Common myeloid progenitor, CD34-positive (primary cell): ENCODE measurements around the gene CHI3L2.
A peak's percentile ranks its signal among the peaks of the same experiment; 100 is the strongest.

Source experiments
- CTCF ChIA-PET: fragments of 350-600 bp; sonication (Branson Sonifier 250); formaldehyde crosslinking; loops from one replicate; lab custom pipeline; 2021; ENCODE audit warnings: antibody characterized with exemption; lab: Charles Lee
- POLR2A ChIA-PET: fragments of 350-600 bp; sonication (Branson Sonifier 250); formaldehyde crosslinking; loops from one replicate; lab custom pipeline; 2021; ENCODE audit warnings: antibody characterized with exemption; lab: Charles Lee
- DNase-seq, 3 donors: peaks; one replicate each; pipeline versions ENCODE4 v3.0.0 to v3.0.0-alpha.2; 2013
- H3K27ac ChIP-seq, 2 experiments: 1 replicate in 1 of 2; 2 replicates in 1 of 2; pipeline ENCODE4 v1.7.0; 2013; ENCODE audit warnings: inconsistent platforms in 2 of 2, low read length in 2 of 2, mild to moderate bottlenecking in 2 of 2, low read depth in 1 of 2, moderate library complexity in 1 of 2; ENCODE audit not compliant: severe bottlenecking in 2 of 2, insufficient read depth in 1 of 2, poor library complexity in 1 of 2
- H3K27me3 ChIP-seq, 5 experiments: replicated peaks in 2 of 5; 1 replicate in 3 of 5; 2 replicates in 2 of 5; pipeline versions ENCODE4 v1.6.1 to v1.7.0; 2013; ENCODE audit warnings: low read length in 4 of 5, mild to moderate bottlenecking in 2 of 5, moderate library complexity in 2 of 5, inconsistent platforms in 1 of 5; ENCODE audit not compliant: insufficient read depth in 5 of 5, control insufficient read depth in 4 of 5
- H3K36me3 ChIP-seq, 4 experiments: 1 replicate in 2 of 4; 2 replicates in 2 of 4; pipeline versions ENCODE4 v1.6.1 to v1.7.0; 2013; ENCODE audit warnings: low read length in 3 of 4, control low read depth in 1 of 4, mild to moderate bottlenecking in 1 of 4; ENCODE audit not compliant: control insufficient read depth in 4 of 4, insufficient read depth in 4 of 4
- H3K4me1 ChIP-seq, 4 experiments: 1 replicate in 3 of 4; 2 replicates in 1 of 4; pipeline versions ENCODE4 v1.6.1 to v1.7.1; 2013; ENCODE audit warnings: low read length in 3 of 4, mild to moderate bottlenecking in 3 of 4, control low read depth in 1 of 4, inconsistent platforms in 1 of 4, moderate library complexity in 1 of 4; ENCODE audit not compliant: control insufficient read depth in 4 of 4, insufficient read depth in 4 of 4; ENCODE audit errors: control extremely low read depth in 1 of 4
- H3K4me3 ChIP-seq, 7 experiments: 1 replicate in 4 of 7; 2 replicates in 3 of 7; pipeline versions ENCODE4 v1.5.1 to v1.7.0; 2013; ENCODE audit warnings: mild to moderate bottlenecking in 7 of 7, low read length in 6 of 7, moderate library complexity in 6 of 7, inconsistent platforms in 2 of 7, low read depth in 2 of 7, control low read depth in 1 of 7; ENCODE audit not compliant: insufficient read depth in 4 of 7, control insufficient read depth in 1 of 7; ENCODE audit errors: extremely low read depth in 1 of 7
- H3K9me3 ChIP-seq, 5 experiments: 1 replicate in 4 of 5; 2 replicates in 1 of 5; pipeline versions ENCODE4 v1.6.1 to v1.7.1; 2013; ENCODE audit warnings: low read length in 4 of 5, mild to moderate bottlenecking in 2 of 5, inconsistent platforms in 1 of 5, low read depth in 1 of 5, moderate library complexity in 1 of 5; ENCODE audit not compliant: control insufficient read depth in 4 of 5, insufficient read depth in 2 of 5; ENCODE audit errors: control extremely low read depth in 1 of 5
- WGBS: methylation state at CpG from one replicate; pipeline ENCODE4 v1.1.5; 2013; ENCODE audit not compliant: insufficient coverage; 5-methylcytosine and 5-hydroxymethylcytosine counted together

Gene CHI3L2

DNA sequence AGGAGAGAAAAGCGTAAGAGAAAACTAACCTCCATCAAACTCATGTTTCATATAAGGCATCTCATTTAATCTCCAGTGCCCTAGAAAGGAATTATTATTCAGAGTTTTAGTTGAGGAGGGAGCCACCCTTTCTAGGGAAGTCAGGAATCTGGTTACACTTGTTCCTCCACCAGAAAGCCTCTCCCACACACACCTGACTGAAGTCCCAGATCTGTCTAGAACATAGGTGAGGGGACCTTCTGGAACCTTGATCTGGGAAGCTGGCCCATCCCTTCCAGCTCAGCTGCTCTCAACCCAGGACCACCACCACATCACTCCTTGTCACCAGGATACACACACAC lies 25.2 kb upstream of the CHI3L2 start:
- Histone ChIP-seq H3K4me1 (peaks cover 27 to 96% (median 61%) of the 10 kb centered on the region in 4 experiments), H3K27me3 (no peaks in the 10 kb centered on the region), H3K36me3 (peaks cover 0 to 9% (median 5%) of the 10 kb centered on the region in 4 experiments), H3K27ac (no peak overlapping the region), H3K9me3 (no peaks in the 10 kb centered on the region), H3K4me3 (no peak overlapping the region)
- no CpG with 5 or more reads among the region's 1 CpG for WGBS
- DNase-seq, result no peak
- POLR2A ChIA-PET, result interaction anchor here (0.7 kb wide), 1 partner anchor 285 kb away, joined by 3 read pairs; no protein-coding TSS in a partner anchor
- CTCF ChIA-PET, result interaction anchor here (0.6 to 10.2 kb wide), 5 partner anchors 16 to 204 kb away, joined by 3 to 123 read pairs (median 3); no protein-coding TSS in a partner anchor

DNA sequence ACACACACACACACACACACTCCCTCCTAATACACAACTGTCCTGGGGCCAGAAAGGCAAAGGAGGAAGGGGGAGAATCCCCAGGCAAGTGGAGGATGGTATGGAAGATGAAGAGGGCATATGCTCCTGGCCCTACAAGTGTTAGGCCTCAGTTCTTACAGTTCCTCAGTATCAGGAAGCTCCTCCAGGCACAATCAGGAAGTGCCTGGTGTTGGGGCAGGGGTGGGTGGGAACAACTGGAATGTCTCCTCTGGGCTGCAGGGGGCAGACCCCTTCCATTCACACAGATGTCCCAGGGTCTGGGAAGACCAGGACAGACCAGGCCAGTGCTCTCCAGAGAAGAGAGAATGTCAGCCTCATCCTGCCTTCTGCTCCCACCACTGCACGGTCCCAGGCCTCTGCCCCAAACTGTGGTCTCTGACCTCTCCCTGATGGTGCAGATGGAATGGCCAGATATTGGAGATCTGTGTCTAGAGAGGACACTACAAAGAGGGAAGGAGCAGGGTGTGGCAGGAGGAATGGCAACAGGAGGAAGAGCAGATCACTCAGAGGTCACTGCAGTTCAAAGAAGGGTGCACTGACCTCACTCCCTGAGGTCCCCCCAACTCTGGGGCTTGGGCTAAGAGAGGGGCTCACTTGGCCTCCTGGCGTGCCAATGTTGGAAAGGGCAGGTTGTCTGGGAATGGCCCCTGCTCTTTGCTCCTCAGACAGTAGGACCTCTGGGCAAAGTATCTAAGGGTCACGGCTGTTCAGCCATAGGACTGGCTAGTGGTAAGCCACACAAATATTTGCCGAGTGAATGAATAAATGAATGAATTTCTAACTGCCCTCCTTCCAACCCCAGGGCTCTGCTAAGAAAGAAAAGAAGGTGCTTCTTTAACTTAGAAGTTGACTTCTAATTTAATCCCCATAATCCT lies 24.5 kb upstream of the CHI3L2 start:
- POLR2A ChIA-PET, result interaction anchor here (0.6 to 1.7 kb wide), 3 partner anchors 13 to 284 kb away, joined by 3 to 5 read pairs (median 3); no protein-coding TSS in a partner anchor
- H3K27me3 ChIP-seq, result no peaks in the 10 kb centered on the region
- peaks cover 27 to 90% (median 61%) of the 10 kb centered on the region in 4 experiments for H3K4me1 ChIP-seq
- no peaks in the 10 kb centered on the region for H3K9me3 ChIP-seq
- no peak for DNase-seq
- peak overlapping the region in 5 of 7 experiments; percentile 36 to 79 (median 60) for H3K4me3 ChIP-seq
- CTCF ChIA-PET, result interaction anchor here (0.6 to 10.2 kb wide), 5 partner anchors 11 to 203 kb away, joined by 3 to 123 read pairs (median 3); no protein-coding TSS in a partner anchor
- H3K27ac ChIP-seq, result peak overlapping the region in 1 of 2 experiments; percentile 52
- H3K36me3 ChIP-seq, result peaks cover 0 to 5% (median 3%) of the 10 kb centered on the region in 4 experiments
- WGBS, result 34% methylated on average over 3 of the region's 4 CpGs

DNA sequence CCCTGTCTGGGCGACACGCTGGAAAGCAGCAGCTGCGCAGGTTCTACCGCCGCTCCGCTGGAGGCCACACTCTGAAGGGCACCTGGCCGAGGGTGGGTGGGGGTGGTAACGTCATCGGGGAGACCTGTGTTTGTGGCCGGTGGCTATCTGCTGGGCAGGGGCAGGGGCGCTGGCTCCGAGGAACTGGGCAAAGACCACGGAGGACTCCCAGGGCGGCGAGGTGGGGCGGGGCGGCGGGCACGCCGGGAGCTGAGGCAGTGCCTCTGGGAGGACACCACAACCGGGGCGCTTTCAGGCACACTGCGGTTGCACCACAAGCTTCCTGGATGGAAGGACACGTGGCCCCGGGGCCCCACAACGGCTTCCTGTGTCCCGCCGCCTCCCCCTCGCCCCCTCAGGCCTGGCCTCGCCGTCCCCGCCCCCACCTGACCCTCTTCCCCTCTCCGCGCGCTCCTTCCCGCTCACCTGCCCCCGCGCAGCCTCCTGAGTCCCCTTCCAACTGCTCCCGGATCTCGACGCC lies 23.8 kb upstream of the CHI3L2 start:
- H3K27me3 ChIP-seq, result no peaks in the 10 kb centered on the region
- H3K4me1 ChIP-seq, result peaks cover 27 to 85% (median 61%) of the 10 kb centered on the region in 4 experiments
- peaks cover 0 to under 1% (median under 1%) of the 10 kb centered on the region in 4 experiments for H3K36me3 ChIP-seq
- DNase-seq, result peak; percentile 77 to 93 (median 89)
- WGBS, result 0% methylated on average over 35 of the region's 41 CpGs
- CTCF ChIA-PET, result interaction anchor here (1.0 to 10.2 kb wide), 4 partner anchors 10 to 16 kb away, joined by 3 to 123 read pairs (median 3); no protein-coding TSS in a partner anchor
- peak overlapping the region; percentile 46 to 79 (median 52) for H3K4me3 ChIP-seq
- POLR2A ChIA-PET, result interaction anchor here (0.5 to 1.7 kb wide), 2 partner anchors 11 to 13 kb away, joined by 3 to 5 read pairs; no protein-coding TSS in a partner anchor
- H3K9me3 ChIP-seq, result no peaks in the 10 kb centered on the region
- H3K27ac ChIP-seq, result peak overlapping the region in 1 of 2 experiments; percentile 67

DNA sequence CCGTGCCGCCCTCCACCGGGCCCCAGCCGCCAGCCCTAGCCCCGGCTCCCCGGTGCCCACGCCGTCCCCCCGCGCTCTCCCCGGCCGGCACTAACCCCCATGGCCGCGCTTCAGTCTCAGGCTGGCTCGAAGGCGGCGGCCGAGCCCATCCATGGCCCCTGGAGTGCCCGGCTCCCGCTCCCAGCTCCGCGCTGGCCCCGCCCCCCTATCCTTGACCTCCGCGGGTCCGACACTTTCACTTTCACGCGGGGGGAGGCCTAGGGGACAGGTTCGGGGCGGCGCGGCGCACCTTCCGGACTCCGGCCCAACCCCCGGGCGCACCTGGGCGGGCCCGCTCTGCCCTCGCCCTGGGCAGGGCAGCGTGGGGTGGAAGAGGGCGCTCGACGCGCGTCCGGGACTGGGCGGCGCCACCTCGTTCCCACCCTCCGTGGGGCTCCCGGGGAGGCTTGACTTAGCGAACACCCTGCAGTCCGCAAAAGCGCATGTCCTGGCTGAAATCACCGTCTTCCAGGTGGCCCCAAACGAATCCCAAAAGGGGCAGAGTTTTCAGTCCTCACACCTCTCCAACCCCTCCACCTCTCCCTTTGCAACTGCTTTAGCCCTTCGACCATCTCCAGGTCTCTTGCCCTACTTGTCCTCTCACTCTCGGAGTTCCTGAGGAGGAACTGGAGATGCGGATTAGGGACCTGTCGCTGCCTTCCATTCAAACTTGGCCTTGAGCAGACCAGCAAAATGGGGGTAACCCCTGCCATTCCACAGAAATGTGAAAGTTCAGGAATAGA lies 23.1 kb upstream of the CHI3L2 start:
- ChIA-PET CTCF (interaction anchor here (1.0 to 10.2 kb wide), 4 partner anchors 10 to 16 kb away, joined by 3 to 123 read pairs (median 3); no protein-coding TSS in a partner anchor), POLR2A (interaction anchor here (0.5 to 1.7 kb wide), 2 partner anchors 11 to 12 kb away, joined by 3 to 5 read pairs; no protein-coding TSS in a partner anchor)
- peak in 2 of 3 donors; percentile 54 to 66 for DNase-seq
- Histone ChIP-seq H3K9me3 (no peaks in the 10 kb centered on the region), H3K4me1 (peaks cover 27 to 79% (median 57%) of the 10 kb centered on the region in 4 experiments), H3K4me3 (peak overlapping the region; percentile 46 to 79 (median 52)), H3K27ac (peak overlapping the region in 1 of 2 experiments; percentile 67), H3K36me3 (no peaks in the 10 kb centered on the region), H3K27me3 (no peaks in the 10 kb centered on the region)
- WGBS, result under 1% methylated on average over 57 of the region's 61 CpGs

DNA sequence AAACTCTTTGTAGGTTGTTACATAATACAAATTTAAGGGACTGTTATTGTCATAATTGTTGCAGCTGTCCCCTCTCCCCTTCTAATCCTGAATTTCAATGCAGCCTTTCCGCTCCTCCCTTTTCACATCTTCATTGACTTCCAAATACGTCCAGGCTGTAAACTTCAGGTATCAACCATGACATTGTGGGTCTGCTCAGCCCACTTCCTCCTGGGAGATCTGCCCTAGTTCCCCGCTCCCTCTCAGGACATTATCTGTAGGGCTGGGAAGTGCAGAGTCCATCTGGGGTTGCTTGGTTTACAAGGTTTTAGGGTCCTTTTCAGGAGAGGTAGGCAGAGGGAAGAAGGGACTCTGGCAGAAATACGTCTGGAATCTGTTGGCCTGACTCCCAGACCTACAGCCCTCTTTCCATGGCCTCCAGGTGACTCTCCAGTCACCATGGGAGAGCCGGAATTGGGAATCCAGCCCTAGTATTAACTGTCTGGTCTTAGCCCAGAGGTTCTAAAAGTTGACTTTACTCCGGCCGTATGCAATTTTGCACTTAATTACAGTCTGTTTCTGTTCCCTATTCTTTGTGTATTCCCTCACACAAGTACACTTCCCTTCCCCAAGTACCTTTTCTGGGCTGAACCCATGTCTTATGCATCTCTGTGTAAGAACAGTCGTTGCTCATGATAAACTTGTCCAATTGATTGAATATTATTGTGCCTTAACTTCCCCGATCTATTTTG lies 22.4 kb upstream of the CHI3L2 start:
- POLR2A ChIA-PET, result interaction anchor here (1.7 kb wide), 1 partner anchor 11 kb away, joined by 5 read pairs; no protein-coding TSS in a partner anchor
- Histone ChIP-seq H3K27me3 (no peaks in the 10 kb centered on the region), H3K4me3 (peak overlapping the region in 5 of 7 experiments; percentile 49 to 79 (median 61)), H3K9me3 (no peaks in the 10 kb centered on the region), H3K27ac (no peak overlapping the region), H3K4me1 (peaks cover 27 to 71% (median 50%) of the 10 kb centered on the region in 4 experiments), H3K36me3 (no peaks in the 10 kb centered on the region)
- WGBS, result 49% methylated on average over 5 of the region's 9 CpGs
- DNase-seq, result peak in 1 of 3 donors; percentile 33
- CTCF ChIA-PET, result interaction anchor here (10.2 kb wide), 1 partner anchor 14 kb away, joined by 123 read pairs; no protein-coding TSS in a partner anchor

DNA sequence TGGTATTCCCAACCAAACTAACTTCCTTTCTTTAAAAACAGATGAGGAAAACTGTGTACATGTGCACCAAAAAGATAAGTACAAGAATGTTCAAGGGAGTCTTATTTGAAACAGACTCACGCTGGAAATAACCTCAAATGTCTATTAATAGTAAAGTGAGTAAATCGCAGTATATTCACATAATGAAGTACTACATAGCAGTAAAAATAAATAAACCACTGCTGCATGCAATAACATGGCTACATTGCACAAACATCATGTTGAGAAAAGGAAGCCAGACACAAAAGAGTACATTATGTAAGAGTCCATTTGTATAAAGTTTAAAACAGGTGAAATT lies 21.8 kb upstream of the CHI3L2 start:
- DNase-seq, result peak in 2 of 3 donors; percentile 46 to 62
- no peak overlapping the region for H3K27ac ChIP-seq
- ChIA-PET CTCF (interaction anchor here (0.6 to 1.7 kb wide), 3 partner anchors 8 to 16 kb away, joined by 3 to 5 read pairs (median 4); no protein-coding TSS in a partner anchor), POLR2A (no interaction called here)
- H3K27me3 ChIP-seq, result no peaks in the 10 kb centered on the region
- peaks cover 27 to 66% (median 45%) of the 10 kb centered on the region in 4 experiments for H3K4me1 ChIP-seq
- H3K9me3 ChIP-seq, result no peaks in the 10 kb centered on the region
- no CpG with 5 or more reads among the region's 2 CpGs for WGBS
- H3K36me3 ChIP-seq, result no peaks in the 10 kb centered on the region
- peak overlapping the region in 1 of 7 experiments; percentile 79 for H3K4me3 ChIP-seq
